Epidermal melanocyte (primary cell): ENCODE measurements around the gene DHCR24.

Source experiments
- DNase-seq: peaks from one replicate; pipeline ENCODE4 v3.0.0; 2011; ENCODE audit warnings: low spot score; ENCODE audit not compliant: insufficient read length

Gene DHCR24

GRCh38 chr1:54800899-54801759 lies 85.9 kb downstream of the DHCR24 start, which contains the start of gene TTC22:
TSS of gene TTC22 (minus strand) at chr1:54801323. CDS start at chr1:54801163, 160 bp downstream.
- no peak for DNase-seq

- no peak for DNase-seq
These were observed 86.7 kb downstream of the DHCR24 start for GRCh38 chr1:54800041-54800898.
